A673 (cell line): ENCODE data around the gene HRC.

ENCODE experiments used
- EZH2 ChIP-seq: fragments of 200-600 bp; sonication (generic); IDR thresholded peaks from 2 replicates; pipeline ENCODE4 v1.6.1; 2017; ENCODE audit warnings: borderline replicate concordance, low read depth, mild to moderate bottlenecking, mixed read lengths, antibody characterized with exemption, low read length; ENCODE audit not compliant: poor library complexity, severe bottlenecking
- TF ChIP-seq, protein P1 (sequence below): fragments of 300-800, 200-600 bp; sonication (generic); conservative IDR thresholded peaks from 2 replicates; pipeline ENCODE4 v1.5.1; 2017; ENCODE audit warnings: low read depth, mild to moderate bottlenecking, antibody characterized with exemption, low read length, moderate library complexity, mixed read lengths

DNA sequence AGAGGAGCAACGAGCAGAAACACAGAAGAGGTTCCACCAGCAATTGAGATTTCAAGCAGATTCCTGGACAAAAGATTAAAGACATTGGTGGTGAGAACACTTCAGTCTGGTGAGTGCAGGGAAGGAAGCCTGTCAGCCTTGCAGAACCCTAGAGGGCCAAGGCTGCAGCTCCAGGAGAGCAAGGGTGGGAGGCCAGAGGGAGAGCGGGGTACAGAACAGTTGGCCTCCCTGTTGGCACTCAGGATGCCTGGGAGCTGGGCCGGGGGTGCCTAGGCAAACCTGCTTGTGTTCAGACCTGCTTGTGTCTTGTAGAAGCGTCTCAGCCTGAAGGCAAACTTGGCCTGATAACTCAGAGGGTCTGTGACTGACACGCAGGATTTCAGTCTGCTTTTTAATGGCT is 46.1 kb downstream of the HRC start:
- TF ChIP-seq, protein P1, sequence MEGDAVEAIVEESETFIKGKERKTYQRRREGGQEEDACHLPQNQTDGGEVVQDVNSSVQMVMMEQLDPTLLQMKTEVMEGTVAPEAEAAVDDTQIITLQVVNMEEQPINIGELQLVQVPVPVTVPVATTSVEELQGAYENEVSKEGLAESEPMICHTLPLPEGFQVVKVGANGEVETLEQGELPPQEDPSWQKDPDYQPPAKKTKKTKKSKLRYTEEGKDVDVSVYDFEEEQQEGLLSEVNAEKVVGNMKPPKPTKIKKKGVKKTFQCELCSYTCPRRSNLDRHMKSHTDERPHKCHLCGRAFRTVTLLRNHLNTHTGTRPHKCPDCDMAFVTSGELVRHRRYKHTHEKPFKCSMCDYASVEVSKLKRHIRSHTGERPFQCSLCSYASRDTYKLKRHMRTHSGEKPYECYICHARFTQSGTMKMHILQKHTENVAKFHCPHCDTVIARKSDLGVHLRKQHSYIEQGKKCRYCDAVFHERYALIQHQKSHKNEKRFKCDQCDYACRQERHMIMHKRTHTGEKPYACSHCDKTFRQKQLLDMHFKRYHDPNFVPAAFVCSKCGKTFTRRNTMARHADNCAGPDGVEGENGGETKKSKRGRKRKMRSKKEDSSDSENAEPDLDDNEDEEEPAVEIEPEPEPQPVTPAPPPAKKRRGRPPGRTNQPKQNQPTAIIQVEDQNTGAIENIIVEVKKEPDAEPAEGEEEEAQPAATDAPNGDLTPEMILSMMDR: no peak
- no peak for TF ChIP-seq EZH2
